ENCODE measurements around the gene LOXHD1.

- no peak for TF ChIP-seq CTCF (IDR thresholded peaks at IDR 0.05)
- no peak for TF ChIP-seq POLR2A (IDR thresholded peaks at IDR 0.05)
These were observed 109.5 kb downstream of the LOXHD1 start for GRCh38 chr18:46547520-46547919.
